Psoas muscle (tissue), 8 donors: Measurements from ENCODE around the gene POLR2C. TPM values are rescaled to one million over a fixed set of nuclear protein-coding genes. Genes with fewer than 3 reads are reported as not detected.

Source experiments
- ATAC-seq, 4 donors: fragments of 200-7000 bp; cut with Tn5 transposase; one replicate each; pipeline ENCODE4 v1.9.1; 2020; ENCODE audit warnings: moderate library complexity in 3 of 4, mild to moderate bottlenecking in 2 of 4
- DNase-seq, 2 donors: peaks; one replicate each; pipeline ENCODE4 v3.0.0-alpha.2; 2020
- H3K27ac ChIP-seq: fragments of 200-600 bp; one replicate; pipeline ENCODE4 v1.8.0; 2022
- H3K27me3 ChIP-seq, 3 donors: fragments of 200-600 bp in 1 of 3; one replicate each; pipeline versions ENCODE4 v1.6.1 to v1.8.0; 2013 to 2022; ENCODE audit warnings: low read length in 2 of 3, mild to moderate bottlenecking in 2 of 3, moderate library complexity in 1 of 3; ENCODE audit not compliant: insufficient read depth in 3 of 3
- H3K36me3 ChIP-seq, 2 donors: fragments of 200-600 bp in 1 of 2; one replicate each; pipeline versions ENCODE4 v1.6.1 to v1.8.0; 2013 to 2022; ENCODE audit warnings: low read depth in 1 of 2, mild to moderate bottlenecking in 1 of 2, moderate library complexity in 1 of 2; ENCODE audit not compliant: insufficient read depth in 1 of 2
- H3K4me1 ChIP-seq: fragments of 200-600 bp; one replicate; pipeline ENCODE4 v1.8.0; 2022
- H3K4me3 ChIP-seq: fragments of 200-600 bp; one replicate; pipeline ENCODE4 v1.8.0; 2022; ENCODE audit warnings: mild to moderate bottlenecking
- H3K9me3 ChIP-seq: fragments of 200-600 bp; one replicate; pipeline ENCODE4 v1.8.0; 2022
- CTCF ChIP-seq: fragments of 200-600 bp; IDR thresholded peaks from one replicate; pipeline ENCODE4 v1.8.0; 2022; ENCODE audit warnings: antibody characterized with exemption
- WGBS, 3 donors: extraction: QIAGEN DNeasy Blood & Tissue Kit; methylation state at CpG; one replicate each; pipeline versions ENCODE4 v1.1.6 to v1.1.7; 2013; 5-methylcytosine and 5-hydroxymethylcytosine counted together
- intact Hi-C, 2 donors: fragments of 100-400 bp; cut with DNase I; formaldehyde crosslinking; loops; one replicate each; pipeline versions ENCODE4 v1.11.0 to v1.14.2; 2022
- polyA plus RNA-seq, 3 donors: library from polyadenylated mRNA; stranded (reverse); fragments of 200-250 nt; gene quantifications; one replicate each; pipeline ENCODE4 v1.2.3, GENCODE V29; 2013
- total RNA-seq, 4 donors: library from RNA; stranded (reverse); fragmentation: NEBNext Ultra II Directional in 2 of 4; extraction: Animal tissue kit (Norgen Biotek cat#: 25700) in 2 of 4; gene quantifications; one replicate each; pipeline versions ENCODE4 v1.2.1 to v1.2.4, GENCODE V29; 2021 to 2023
- donor health status: healthy with polysubstance abuse.
- donor health status: DM: no; HTN: no; CAD: no; lungs with moderate emphysema.
- donor health status: Bipolar disorder and iron deficiency.
- donor health status: healthy.
- donor health status: DM: yes; HTN: yes; CAD: no.
- donor health status: DM: no; HTN: no; CAD: no.
- donor health status: DM: no; HTN: no; CAD: no.
- donor health status: DM: yes; HTN: yes; CAD: no.

Gene POLR2C
- total and polyA plus RNA-seq, 7 donors, result 45.1 to 97.1 (median 57.0) TPM

- Histone ChIP-seq H3K27me3 (no peaks in the 10 kb centered on the region), H3K4me1 (peaks cover 39% of the 10 kb centered on the region), H3K4me3 (no peak overlapping the region), H3K9me3 (no peaks in the 10 kb centered on the region), H3K27ac (no peak overlapping the region), H3K36me3 (peaks cover 4 to 6% of the 10 kb centered on the region in 2 donors)
- no peak for ATAC-seq
- 90 to 100% (median 96%) methylated on average over 2 of the region's 2 CpGs for WGBS, 3 donors
- DNase-seq, result no peak
- TF ChIP-seq CTCF, result no peak
- intact Hi-C loops, result no loop called here
These were observed 17.0 kb upstream of the POLR2C start for GRCh38 chr16:57445510-57445909.

- no peaks in the 10 kb centered on the region for H3K27me3 ChIP-seq
- H3K4me1 ChIP-seq, result peaks cover 39% of the 10 kb centered on the region
- H3K36me3 ChIP-seq, result peaks cover 0 to 12% of the 10 kb centered on the region in 2 donors
- TF ChIP-seq CTCF, result no peak
- 1 to 2% (median 2%) methylated on average over 25 to 28 of the region's 28 CpGs for WGBS, 3 donors
- peak; percentile 46 to 72 for DNase-seq
- intact Hi-C loops, result no loop called here
- peak overlapping the region; percentile 91 for H3K27ac ChIP-seq
- H3K4me3 ChIP-seq, result peak overlapping the region; percentile 86
- ATAC-seq, result peak; percentile 23 to 44 (median 30)
- no peaks in the 10 kb centered on the region for H3K9me3 ChIP-seq
These were observed 15.8 kb upstream of the POLR2C start for GRCh38 chr16:57446531-57447185.

- no peaks in the 10 kb centered on the region for H3K27me3 ChIP-seq
- peak; percentile 97 to 99 (median 98) for ATAC-seq
- intact Hi-C loops, result no loop called here
- H3K4me1 ChIP-seq, result peaks cover 39% of the 10 kb centered on the region
- H3K27ac ChIP-seq, result peak within 1 kb of the TSS; percentile 91
- peaks cover 0 to 19% of the 10 kb centered on the region in 2 donors for H3K36me3 ChIP-seq
- WGBS, 3 donors, result 0% methylated on average over 48 to 68 of the region's 68 CpGs
- peak; percentile 95 to 98 for DNase-seq
- peak within 1 kb of the TSS; percentile 86 for H3K4me3 ChIP-seq
- TF ChIP-seq CTCF, result no peak
- H3K9me3 ChIP-seq, result no peaks in the 10 kb centered on the region
These were observed 15.1 kb upstream of the POLR2C start, which contains the start of the genes CIAPIN1 and COQ9 for GRCh38 chr16:57447186-57447962. Gene CIAPIN1 (minus strand): TSS chr16:57447385. CDS start chr16:57440928, 6,457 bp downstream. Gene COQ9 (plus strand): TSS chr16:57447479. CDS start chr16:57447506, 27 bp downstream.

GRCh38 chr16:57452021-57452420 is 10.5 kb upstream of the POLR2C start:
- peaks cover 17% of the 10 kb centered on the region for H3K4me1 ChIP-seq
- intact Hi-C loops, result no loop called here
- ATAC-seq (no peak), DNase-seq (no peak)
- H3K9me3 ChIP-seq, result no peaks in the 10 kb centered on the region
- H3K36me3 ChIP-seq, result peaks cover 14 to 66% of the 10 kb centered on the region in 2 donors
- no peak for TF ChIP-seq CTCF
- WGBS, 3 donors, result 90 to 93% (median 92%) methylated on average over 10 of the region's 10 CpGs
- H3K4me3 ChIP-seq, result no peak overlapping the region
- no peaks in the 10 kb centered on the region for H3K27me3 ChIP-seq
- H3K27ac ChIP-seq, result no peak overlapping the region
